OCI-LY3 (cell line): ENCODE data around the gene BOLL.

Source experiments
- H2AFZ ChIP-seq: fragments of 200-600, 300-600 bp; shearing (Covaris generic); 2 replicates; pipeline ENCODE4 v1.6.0; 2014; ENCODE audit warnings: antibody characterized with exemption, low read depth, low read length
- H3K27ac ChIP-seq: fragments of 200-600, 300-600 bp; sonication (generic); 2 replicates; pipeline ENCODE4 v1.5.1; 2014; ENCODE audit warnings: mild to moderate bottlenecking, low read length, moderate library complexity, mixed read lengths
- H3K27me3 ChIP-seq: fragments of 200-600, 300-600 bp; sonication (generic); 2 replicates; pipeline ENCODE4 v1.6.1; 2014; ENCODE audit warnings: low read depth, low read length, mixed read lengths
- H3K36me3 ChIP-seq: fragments of 200-600, 300-600 bp; sonication (generic); replicated peaks from 2 replicates; pipeline ENCODE3; 2014; ENCODE audit warnings: low read depth, low read length, mixed read lengths
- H3K4me1 ChIP-seq: fragments of 300-600, 200-600 bp; sonication (generic); 2 replicates; pipeline ENCODE4 v1.6.1; 2014; ENCODE audit warnings: low read length, mixed read lengths
- H3K4me2 ChIP-seq: fragments of 200-600, 300-600 bp; sonication (generic); 2 replicates; pipeline ENCODE4 v1.6.1; 2014; ENCODE audit warnings: low read length, mixed read lengths
- H3K4me3 ChIP-seq: fragments of 300-600, 200-600 bp; sonication (generic); 2 replicates; pipeline ENCODE4 v1.5.1; 2014; ENCODE audit warnings: antibody characterized with exemption, mild to moderate bottlenecking, low read length, moderate library complexity
- H3K79me2 ChIP-seq: fragments of 300-600, 200-600 bp; shearing (Covaris generic); 2 replicates; pipeline ENCODE4 v1.6.1; 2014; ENCODE audit warnings: mild to moderate bottlenecking, low read length, mixed read lengths
- H3K9ac ChIP-seq: fragments of 300-600, 200-600 bp; shearing (Covaris generic); 2 replicates; pipeline ENCODE4 v1.6.0; 2014; ENCODE audit warnings: mild to moderate bottlenecking, low read length, moderate library complexity
- H3K9me3 ChIP-seq: fragments of 200-600, 300-600 bp; shearing (Covaris generic); 2 replicates; pipeline ENCODE4 v1.6.1; 2014; ENCODE audit warnings: low read length, mixed read lengths; ENCODE audit not compliant: insufficient read depth
- H4K20me1 ChIP-seq: fragments of 200-600, 300-600 bp; sonication (generic); 2 replicates; pipeline ENCODE4 v1.6.1; 2016; ENCODE audit warnings: low read length, mixed read lengths; ENCODE audit not compliant: insufficient read depth
- EZH2phosphoT487 ChIP-seq: fragments of 200-600 bp; shearing (Covaris generic); IDR thresholded peaks from 2 replicates; pipeline ENCODE4 v1.6.1; 2018; ENCODE audit warnings: antibody characterized with exemption, mixed run types, low read depth
- TF ChIP-seq, protein P1 (sequence below): fragments of 200-600, 300-600 bp; sonication (generic); IDR thresholded peaks from 2 replicates; pipeline ENCODE4 v1.5.1; 2014; ENCODE audit warnings: antibody characterized with exemption, low read length, low read depth

Gene BOLL

GRCh38 chr2:197810491-197810890 lies 25.4 kb upstream of the BOLL start:
- H4K20me1 ChIP-seq = no peaks in the 10 kb centered on the region
- H3K27ac ChIP-seq = no peak overlapping the region
- H2AFZ ChIP-seq = 0 out of 2 replicates have a peak overlapping the region, but pooled peaks have one; percentile 35
- H3K79me2 ChIP-seq = no peaks in the 10 kb centered on the region
- no peak overlapping the region for H3K9ac ChIP-seq
- H3K27me3 ChIP-seq = peaks cover 41% of the 10 kb centered on the region
- H3K4me2 ChIP-seq = no peak overlapping the region
- TF ChIP-seq, protein P1, sequence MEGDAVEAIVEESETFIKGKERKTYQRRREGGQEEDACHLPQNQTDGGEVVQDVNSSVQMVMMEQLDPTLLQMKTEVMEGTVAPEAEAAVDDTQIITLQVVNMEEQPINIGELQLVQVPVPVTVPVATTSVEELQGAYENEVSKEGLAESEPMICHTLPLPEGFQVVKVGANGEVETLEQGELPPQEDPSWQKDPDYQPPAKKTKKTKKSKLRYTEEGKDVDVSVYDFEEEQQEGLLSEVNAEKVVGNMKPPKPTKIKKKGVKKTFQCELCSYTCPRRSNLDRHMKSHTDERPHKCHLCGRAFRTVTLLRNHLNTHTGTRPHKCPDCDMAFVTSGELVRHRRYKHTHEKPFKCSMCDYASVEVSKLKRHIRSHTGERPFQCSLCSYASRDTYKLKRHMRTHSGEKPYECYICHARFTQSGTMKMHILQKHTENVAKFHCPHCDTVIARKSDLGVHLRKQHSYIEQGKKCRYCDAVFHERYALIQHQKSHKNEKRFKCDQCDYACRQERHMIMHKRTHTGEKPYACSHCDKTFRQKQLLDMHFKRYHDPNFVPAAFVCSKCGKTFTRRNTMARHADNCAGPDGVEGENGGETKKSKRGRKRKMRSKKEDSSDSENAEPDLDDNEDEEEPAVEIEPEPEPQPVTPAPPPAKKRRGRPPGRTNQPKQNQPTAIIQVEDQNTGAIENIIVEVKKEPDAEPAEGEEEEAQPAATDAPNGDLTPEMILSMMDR = no peak
- TF ChIP-seq EZH2phosphoT487 = no peak
- no peak overlapping the region for H3K4me3 ChIP-seq
- no peaks in the 10 kb centered on the region for H3K9me3 ChIP-seq
- no peaks in the 10 kb centered on the region for H3K36me3 ChIP-seq
- peaks cover 3% of the 10 kb centered on the region; the same call in 1 of the 2 replicates for H3K4me1 ChIP-seq

- peaks cover 3% of the 10 kb centered on the region; the same call in 1 of the 2 replicates for H3K4me1 ChIP-seq
- H3K27me3 ChIP-seq = peaks cover 46% of the 10 kb centered on the region
- H3K9ac ChIP-seq = no peak overlapping the region
- no peaks in the 10 kb centered on the region for H4K20me1 ChIP-seq
- H3K4me3 ChIP-seq = no peak overlapping the region
- TF ChIP-seq EZH2phosphoT487 = no peak
- TF ChIP-seq, protein P1 = no peak
- no peaks in the 10 kb centered on the region for H3K79me2 ChIP-seq
- no peaks in the 10 kb centered on the region for H3K9me3 ChIP-seq
- 0 out of 2 replicates have a peak overlapping the region, but pooled peaks have one; percentile 35 for H2AFZ ChIP-seq
- no peaks in the 10 kb centered on the region for H3K36me3 ChIP-seq
- no peak overlapping the region for H3K27ac ChIP-seq
- H3K4me2 ChIP-seq = no peak overlapping the region
Measured at GRCh38 chr2:197810016-197810415, 24.9 kb upstream of the BOLL start.

DNA sequence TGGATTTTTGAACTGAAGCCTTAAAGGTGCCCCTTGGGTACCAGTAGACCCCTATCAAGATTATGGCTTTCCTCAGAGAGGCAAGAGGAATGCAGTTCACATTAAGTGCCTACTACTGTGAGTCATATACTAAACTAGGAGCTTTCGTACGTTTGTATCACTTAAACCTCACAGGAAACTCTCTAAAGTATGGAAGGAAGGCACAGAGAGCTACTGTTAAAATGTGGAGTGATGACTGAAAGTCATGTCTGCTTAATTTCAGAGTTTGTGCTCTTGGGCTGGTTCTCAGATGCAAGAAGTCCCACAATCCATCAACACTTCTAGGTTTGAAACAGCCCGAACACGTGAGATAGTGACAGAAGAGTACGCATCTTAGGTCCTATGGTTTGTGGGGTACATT lies 23.9 kb upstream of the BOLL start:
- no peak overlapping the region for H2AFZ ChIP-seq
- H4K20me1 ChIP-seq = no peaks in the 10 kb centered on the region
- peaks cover under 1% of the 10 kb centered on the region; the same call in 1 of the 2 replicates for H3K4me1 ChIP-seq
- no peak overlapping the region for H3K9ac ChIP-seq
- TF ChIP-seq EZH2phosphoT487 = no peak
- TF ChIP-seq, protein P1 = no peak
- peaks cover 46% of the 10 kb centered on the region for H3K27me3 ChIP-seq
- H3K79me2 ChIP-seq = no peaks in the 10 kb centered on the region
- no peak overlapping the region for H3K4me3 ChIP-seq
- H3K9me3 ChIP-seq = no peaks in the 10 kb centered on the region
- no peak overlapping the region for H3K4me2 ChIP-seq
- H3K36me3 ChIP-seq = no peaks in the 10 kb centered on the region
- H3K27ac ChIP-seq = no peak overlapping the region

DNA sequence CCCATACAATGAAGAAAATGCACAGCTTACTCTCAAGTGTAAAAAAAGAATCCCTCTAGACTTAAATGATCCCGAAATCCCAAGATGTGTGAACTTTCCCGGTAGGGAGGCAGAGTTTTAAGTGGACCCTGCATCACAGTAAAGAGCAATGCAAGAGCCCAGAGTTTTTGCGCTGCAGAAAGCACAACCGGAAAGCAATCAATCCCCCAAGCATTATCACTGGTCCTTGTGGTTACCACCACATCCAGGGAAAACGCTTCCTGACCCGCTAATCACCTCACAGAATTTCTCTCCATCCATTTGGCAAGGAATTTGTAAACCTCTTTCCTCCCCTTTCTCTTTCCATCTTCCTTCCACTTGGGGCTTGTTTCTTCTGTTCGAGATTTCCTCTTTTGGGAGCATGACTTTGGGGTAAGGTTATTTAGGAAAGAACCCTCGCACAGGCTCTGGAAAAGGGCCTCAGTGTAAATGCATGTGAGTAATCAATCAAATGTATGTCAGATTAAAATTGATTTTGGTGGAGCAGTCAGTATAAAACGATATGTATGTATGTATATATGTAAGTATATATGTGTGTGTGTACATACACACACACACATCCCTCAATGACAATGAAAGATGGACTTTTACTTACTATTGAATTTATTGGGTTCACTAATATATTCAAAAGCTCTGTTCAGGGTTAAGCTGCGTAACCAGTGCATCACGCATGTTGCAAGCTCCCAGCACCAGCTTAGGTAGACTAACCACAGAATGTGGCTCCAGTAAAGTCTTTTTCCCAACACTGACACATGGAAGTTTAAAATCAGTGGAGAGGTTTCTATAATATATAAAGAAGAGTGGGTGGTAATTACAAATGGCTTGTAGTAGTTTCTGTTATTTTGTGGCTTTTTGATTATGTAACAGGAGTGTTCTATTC lies 20.9 kb upstream of the BOLL start:
- Histone ChIP-seq H3K79me2 (no peaks in the 10 kb centered on the region), H3K4me3 (no peak overlapping the region), H4K20me1 (no peaks in the 10 kb centered on the region), H3K27ac (no peak overlapping the region), H3K9me3 (no peaks in the 10 kb centered on the region), H2AFZ (no peak overlapping the region), H3K36me3 (no peaks in the 10 kb centered on the region), H3K4me2 (no peak overlapping the region), H3K27me3 (peaks cover 51% of the 10 kb centered on the region), H3K9ac (no peak overlapping the region), H3K4me1 (peaks cover 3% of the 10 kb centered on the region; the same call in 1 of the 2 replicates)
- TF ChIP-seq, protein P1 = no peak
